ENCODE measurements around the gene AGBL1.

The AGBL1 gene

DNA sequence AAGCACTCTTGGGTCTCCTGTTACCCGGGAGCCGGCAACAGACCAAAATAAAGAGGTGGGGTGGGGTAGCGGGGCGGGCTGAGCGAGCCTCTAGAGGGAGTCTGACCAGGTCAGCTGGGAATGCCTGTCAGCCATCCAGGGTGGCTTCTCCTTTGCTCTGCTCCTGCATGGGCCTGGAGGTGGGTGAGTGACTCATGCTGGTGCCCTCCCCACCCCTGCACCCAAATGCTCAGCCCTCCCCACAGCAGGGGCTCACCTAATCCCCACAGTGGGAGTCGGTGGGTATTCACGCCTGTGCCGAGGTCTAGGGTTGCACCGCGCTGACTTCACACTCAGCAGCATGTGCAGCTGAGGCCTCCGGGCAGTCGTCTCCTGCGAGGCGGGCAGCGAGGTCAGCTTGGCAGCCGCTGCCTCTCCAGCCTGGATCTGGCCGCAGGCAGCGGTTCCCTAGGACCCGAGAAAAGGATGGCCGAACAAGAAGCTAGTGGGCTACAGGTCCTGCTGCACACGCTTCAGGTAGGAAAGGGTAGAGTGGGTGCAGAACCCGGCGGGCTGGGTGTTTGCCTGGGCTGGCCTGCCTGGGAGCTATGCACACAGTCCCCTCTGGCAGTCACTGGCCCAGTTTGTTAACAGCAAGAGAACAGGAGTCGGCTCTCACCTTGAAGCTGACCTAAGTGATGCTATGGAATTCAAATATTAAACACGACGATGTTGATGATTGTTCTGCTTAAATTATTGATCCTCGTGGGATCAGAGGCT lies at the start of gene AGBL1:
Gene AGBL1, plus strand, starts transcription at position 364 of the 759 bp plus-strand sequence.
- no peak for DNase-seq (ENCODE audit: low spot score)

DNA sequence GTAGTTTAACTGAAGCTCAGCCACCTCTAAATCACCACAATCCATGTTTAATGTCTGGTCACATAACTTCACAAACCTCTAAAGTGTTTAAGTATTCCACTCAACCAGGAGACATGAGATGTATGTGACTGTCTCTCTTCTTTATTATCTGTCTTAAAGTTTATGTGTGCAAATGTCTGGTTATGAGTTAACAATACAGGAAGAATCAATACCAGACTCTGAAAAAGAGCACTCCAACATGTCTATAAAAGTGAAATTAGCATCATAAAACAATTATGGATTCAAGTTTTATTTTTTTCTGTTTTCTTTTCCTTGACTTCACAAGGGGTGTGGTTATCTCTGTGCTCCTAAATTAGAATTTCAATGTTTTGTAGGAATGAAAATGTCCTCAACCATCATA lies 44.8 kb upstream of the AGBL1 start:
- no peak for DNase-seq (ENCODE audit: low spot score)

DNA sequence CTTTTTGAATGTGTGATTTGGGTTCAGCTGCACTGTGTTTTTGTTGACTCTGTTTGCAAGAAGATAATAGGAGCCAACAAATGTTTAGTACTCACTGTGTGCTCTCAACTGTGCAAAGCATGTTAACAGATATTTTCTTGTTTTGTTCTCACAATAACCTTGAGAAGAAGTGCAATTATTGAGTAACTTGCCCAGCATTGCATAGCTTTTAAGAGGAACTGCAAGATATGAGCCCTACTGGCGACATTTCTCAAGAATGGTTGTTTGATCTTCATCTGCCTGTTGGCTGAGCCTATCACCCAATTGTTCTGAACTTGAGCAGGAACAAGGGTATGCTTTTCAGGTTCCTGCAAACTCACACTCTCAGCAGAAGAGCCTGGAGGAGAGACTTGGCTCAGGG lies 43.4 kb upstream of the AGBL1 start:
- no peak for DNase-seq (ENCODE audit: low spot score)

DNA sequence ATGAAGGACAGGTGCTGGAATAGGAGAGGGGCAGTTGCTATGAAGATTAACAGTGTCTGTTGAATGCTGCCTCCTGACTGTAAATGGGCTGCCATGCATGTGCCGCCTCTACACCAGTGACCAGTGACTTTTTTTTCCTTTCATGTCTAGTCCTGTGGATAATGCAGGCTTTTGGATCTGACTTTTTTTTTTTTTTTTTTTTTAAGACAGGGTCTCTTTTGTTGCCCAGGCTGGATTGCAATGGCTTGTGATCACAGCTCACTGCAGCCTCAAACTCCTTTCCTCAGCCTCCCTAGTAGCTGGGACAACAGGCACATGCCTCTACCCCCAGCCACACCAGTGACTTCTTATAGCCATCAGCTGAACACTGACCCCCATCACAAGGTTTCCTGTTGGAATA lies 41.2 kb upstream of the AGBL1 start:
- DNase-seq (ENCODE audit: low spot score) = no peak

DNA sequence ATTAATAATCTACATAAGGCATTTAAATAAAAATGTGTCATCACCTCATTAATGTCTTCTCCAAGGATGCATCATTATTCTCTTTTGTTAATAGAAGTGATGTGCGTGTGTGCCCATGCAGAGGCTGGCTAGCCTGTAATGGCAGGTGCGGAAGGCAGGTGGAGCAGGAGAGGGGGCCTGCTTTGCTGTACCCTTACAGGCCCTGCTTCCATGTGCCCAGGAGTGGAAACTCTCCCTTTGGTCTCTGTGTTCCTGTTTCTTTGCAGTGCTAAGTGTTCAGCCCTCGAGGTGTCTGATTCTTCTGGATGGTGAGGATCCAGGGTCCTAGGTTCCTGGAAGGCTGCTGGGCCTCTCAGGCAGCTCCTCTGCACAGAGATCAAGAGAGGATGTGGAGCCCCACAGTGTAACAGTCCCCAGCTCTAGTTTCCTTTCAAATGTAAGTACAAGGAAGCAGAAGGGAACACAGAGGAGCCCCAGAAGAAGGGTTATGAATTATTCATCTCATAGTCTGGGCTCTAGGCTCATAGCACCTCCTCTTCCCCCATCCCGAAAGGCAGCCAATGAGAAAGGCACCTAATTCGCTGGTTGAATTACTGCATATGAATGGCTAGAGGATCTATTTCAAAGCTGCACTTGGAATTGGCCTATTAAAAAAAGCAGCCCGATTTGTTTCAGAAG lies 39.2 kb upstream of the AGBL1 start:
- no peak for DNase-seq (ENCODE audit: low spot score)

DNA sequence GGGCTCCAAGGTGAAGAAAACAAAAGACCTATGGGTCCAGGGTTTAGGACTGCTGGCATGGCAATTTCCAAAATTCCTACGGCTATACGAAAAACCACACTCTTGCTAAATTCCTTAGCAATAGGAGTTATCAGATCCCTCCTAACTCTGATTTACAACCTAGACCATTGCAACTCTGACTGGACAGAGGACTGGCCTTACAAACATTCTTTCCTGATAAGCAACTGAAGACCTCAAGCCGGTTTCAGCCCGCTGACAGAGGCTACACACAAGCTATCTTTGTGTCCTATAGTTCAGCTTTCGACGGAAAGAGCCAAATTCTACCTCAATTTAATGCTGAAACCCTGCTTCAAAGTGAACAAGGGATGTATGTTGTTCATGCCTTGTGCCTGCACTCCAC lies 38.3 kb upstream of the AGBL1 start:
- DNase-seq (ENCODE audit: low spot score) = no peak

DNA sequence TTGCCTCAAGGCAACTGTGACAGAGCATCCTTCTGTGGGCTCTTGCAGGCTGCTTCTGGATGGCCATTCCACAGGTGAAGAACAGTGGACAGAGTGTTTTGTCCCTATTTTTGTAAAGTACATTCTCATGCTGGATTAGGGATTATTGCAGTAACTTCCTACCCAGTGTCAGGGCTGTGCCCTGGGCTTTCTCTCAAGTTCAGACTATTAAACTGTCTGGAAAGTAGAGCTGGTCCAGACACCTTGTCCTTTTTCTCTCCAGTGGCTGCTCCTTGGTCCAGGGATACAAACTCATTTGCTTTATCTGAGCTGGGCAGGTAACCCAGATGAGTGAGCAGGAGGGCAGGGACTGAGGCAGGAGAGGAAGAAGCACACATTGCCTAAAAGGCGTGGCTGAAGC lies 37.4 kb upstream of the AGBL1 start:
- no peak for DNase-seq (ENCODE audit: low spot score)

DNA sequence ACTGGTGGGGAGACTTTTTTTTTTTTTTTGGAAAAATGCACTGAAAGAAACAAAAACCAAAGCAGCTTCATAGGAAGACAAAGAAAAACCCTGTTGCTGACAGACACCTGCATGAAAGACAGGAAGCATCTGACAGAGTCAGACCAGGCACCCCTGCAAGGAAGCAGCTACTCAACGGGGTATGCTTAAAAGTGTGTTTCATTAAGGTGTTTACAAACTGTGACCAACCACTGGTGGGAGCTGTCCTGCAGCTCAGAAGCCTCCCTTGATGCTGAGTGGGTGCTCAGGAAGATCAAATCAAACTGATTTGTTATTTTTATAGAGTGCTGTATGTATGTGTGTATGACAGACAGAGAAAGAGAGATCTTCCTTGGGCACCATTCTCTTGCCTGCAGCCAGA lies 34.7 kb upstream of the AGBL1 start:
- no peak for DNase-seq (ENCODE audit: low spot score)

DNA sequence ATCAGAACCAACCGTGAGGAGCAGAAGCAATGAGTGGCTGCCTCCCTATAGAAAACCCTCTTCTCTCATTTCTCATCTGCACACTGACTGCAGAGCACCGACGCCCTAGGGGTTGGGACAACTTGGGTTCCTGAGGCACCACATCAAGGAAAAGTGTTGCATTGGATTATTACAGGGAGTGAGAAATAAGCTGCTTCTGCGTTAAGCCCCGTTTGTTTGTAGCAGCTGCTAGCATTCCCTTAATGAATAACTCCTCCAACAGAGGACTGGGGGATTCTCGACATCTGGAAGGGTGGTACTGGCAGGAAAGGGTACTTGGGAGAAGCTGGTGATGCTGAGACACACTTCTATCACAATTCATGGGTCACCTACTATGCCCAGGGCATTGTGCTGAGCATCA lies 25.3 kb upstream of the AGBL1 start:
- DNase-seq (ENCODE audit: low spot score) = no peak

DNA sequence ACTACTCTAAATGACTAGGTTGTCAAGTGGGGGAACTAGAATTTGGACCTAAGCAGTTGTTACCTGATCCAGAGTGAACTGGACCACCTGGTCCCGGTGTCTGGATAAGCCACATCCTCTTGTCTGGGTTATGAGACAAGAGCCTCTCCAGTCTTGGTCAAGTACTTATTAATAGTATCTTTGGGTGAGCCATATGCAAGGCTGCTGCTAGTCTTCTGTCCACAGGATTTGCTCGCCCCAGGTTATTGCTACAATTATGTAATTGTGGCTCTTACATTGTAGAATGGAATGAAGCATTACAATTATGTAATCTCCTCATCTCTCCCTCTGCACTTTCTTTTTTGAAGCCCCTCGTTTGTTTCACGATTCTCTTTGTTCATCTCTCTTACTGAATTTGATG lies 24.0 kb upstream of the AGBL1 start:
- no peak for DNase-seq (ENCODE audit: low spot score)

DNA sequence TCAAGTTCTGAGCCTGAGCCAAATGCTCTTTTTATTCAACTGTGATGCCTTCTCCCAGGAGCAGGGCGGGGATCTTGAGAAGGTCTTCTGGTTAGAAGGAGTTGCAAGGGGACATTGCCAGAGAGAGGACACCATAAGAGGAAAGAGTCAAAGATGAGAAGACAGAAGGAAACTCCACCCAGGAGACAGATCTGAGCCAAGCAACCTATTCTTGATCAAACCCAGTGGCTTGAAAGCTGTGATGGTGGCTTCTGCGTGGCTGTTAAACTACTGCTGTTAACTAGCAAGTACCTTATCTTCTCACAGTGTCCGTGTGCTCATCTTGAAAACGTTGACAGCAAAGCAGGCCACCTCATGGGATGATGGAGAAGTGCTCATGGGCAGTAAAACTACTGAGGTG lies 19.8 kb upstream of the AGBL1 start:
- DNase-seq (ENCODE audit: low spot score) = no peak

DNA sequence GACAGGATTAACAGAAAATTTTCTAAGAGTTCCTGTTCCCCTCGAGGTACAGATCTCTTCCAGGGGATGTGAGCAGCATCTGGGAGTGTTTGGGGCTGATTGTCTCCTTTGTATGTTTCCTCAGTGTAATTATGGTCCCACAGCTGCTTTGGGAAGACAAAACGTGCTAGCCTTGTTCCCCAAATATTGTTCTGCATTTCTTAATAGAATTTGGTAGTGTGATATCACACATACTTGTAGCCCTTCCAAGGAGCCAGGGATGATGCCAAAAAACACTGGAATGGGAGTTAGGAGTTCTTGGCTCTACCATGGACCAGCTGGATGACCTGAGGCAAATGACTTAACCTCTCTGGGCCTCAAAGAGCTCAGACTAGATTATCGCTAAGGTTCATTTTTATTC lies 19.0 kb upstream of the AGBL1 start:
- no peak for DNase-seq (ENCODE audit: low spot score)

DNA sequence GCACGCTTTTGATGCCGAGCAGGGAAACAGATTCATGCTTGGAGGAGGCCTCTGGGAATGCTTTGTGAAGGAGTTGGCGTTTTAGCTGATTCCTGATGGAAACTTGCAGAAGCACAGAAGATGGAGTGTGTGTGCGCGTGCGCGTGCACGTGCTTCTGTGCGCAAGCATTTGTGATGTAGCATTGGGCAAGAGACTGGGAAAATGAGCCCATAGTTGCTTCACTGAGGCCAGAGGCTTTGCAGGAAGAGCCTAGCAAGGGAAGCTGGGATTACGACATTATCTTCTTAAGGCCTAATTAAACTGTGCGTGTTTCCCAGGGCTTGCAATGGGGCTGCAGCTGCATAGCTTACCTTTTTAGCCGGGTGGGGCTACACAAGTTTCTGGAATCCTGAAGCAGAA lies 18.1 kb upstream of the AGBL1 start:
- DNase-seq (ENCODE audit: low spot score) = no peak

DNA sequence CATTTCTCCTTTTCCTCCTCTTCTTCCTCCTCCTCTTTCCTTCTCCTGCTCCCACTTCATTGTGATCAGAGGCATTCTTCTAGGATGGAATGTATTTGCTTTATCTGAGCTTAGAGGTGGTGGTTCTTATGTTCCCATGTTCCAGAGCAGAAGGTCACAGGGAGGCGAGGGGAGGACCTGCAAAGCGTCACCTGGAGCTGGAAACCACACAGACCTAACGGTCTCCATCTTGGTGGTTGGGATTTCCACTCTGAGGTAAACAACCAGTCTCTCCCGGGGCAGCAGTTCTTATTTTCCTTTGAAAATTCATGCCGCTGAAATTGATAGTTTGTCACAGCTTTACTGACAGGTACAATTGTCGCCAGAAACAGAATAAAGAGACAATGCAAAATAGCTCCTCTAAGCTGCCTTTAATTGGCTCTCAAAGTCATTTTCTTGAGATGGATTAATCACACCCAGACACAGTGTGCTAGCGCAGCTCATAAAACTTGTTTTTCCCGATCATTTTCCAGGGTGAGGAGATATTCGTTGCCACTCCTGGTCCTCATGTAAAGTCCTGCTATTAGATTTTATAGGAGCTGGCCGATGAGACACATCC lies 16.9 kb upstream of the AGBL1 start:
- no peak for DNase-seq (ENCODE audit: low spot score)

DNA sequence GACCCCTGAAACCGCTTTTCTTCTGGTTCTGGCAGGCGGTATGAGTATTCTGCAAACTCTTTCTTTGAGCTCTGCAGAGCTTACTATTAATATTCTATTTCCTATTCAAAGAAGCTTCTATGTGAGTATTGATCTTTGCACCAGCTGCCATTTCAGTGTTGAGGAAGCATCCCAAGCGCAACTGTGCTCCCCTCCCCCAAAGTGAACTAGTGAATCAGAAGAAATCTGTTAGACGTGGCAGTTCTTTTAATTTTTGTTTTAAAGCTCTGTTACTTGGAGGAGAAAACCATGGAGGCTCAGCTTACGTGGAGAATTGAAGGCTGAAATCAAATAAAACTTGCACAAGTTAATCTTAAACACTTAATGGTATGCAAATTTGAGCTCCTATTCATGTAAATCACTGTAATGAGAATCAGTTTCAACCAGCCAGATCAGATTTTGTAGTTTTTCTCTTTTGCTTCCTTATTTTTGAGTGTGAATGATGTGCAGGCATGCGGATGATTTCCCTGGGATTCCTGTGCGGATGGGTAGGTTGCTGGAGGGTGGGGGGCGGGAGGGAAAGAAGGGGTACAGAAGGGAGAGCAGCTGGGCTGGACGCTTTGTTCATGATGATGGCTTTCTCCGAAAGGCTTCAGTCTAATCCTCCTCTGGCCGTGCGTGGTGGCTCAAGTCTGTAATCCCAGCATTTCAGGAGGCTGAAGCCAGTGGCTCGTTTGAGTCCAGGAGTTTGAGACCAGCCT lies 16.1 kb upstream of the AGBL1 start:
- DNase-seq (ENCODE audit: low spot score) = no peak

DNA sequence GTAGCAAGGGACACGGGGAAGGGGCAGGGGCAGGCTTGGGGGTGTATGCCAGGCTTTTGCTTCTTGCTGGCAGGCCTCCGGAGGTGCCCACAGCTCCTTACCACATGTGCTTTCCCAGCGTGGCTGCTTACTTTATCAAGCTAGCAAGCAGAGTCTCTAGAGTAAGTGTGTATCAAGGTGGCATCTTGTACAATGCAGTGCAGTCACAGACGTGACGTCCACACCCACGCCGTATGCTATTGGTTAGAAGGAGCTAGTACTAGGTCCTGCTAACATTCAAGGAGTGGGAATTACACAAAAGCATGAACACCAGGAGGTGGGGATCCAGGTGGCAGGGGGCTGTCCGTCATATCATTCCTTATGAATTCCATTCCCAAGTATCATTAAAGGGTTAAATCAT lies 15.3 kb upstream of the AGBL1 start:
- DNase-seq (ENCODE audit: low spot score) = no peak

DNA sequence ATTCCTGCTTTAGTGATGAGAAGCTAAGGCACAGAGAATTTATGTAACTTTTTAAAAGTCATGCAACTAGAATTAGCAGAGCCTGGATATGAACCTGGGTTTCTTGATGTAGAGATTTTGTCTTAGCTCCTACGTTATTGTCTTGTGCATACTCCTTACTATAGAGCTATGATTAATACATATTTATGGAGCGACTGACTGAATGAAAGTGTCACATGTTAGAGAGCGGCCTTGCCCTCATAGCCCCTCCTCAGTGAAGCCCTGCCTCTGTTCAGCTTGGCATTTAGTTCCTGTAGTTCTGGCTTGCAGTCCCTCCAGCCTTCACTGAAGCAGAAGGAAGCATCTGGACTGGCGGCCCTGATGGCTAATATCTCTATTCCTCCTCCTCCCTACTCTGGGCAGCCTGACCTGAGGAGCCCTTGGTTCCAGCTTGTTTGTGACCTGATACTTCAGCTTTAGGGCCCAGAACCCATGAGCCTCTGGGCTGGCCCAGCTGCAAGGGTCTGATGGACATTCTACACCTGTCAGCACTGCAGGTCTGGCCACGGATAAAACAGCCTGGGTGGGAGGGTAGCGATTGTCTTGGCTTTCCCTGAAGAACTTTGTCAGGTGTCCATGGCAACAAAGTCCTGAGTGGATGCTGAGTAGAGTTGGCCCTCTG lies 13.4 kb upstream of the AGBL1 start:
- no peak for DNase-seq (ENCODE audit: low spot score)

DNA sequence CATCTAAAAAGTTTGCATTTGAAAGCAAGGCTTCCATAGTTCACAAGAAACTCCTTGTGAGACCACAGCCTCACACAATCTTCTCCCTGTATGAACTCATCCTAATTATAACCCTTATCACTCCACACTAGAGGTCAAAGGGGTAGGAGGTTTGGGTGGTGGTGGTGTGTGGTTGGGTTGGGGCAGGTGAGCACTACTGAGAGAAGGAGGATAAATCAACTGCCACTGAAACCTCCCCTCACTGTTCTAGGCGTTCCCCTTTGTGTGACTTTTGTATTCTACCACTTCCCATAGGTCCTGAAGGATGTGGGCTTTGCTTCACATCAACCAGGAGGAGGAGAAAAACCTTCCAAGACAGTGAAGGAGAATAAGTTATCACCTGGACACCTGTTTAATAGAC lies 6.4 kb upstream of the AGBL1 start:
- no peak for DNase-seq (ENCODE audit: low spot score)

DNA sequence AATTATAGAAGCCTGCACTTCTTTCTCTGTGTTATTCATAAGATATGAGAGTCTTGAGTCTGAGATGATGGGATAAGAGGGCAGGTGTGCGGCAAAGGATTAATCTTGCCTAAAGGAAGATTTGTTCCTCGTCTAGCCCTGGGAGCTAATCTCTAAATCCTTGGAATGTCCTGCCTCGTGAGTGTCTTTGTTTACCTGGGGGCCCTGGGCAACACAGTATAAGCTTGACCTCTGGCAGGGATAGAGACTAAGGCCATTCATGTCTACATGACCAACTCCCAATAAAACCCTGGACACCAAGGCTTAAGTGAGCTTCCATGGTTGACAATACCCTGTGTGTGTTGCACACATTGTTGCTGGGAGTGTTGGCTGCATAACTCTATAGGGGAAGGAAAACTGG lies 3.2 kb upstream of the AGBL1 start:
- DNase-seq (ENCODE audit: low spot score) = no peak

DNA sequence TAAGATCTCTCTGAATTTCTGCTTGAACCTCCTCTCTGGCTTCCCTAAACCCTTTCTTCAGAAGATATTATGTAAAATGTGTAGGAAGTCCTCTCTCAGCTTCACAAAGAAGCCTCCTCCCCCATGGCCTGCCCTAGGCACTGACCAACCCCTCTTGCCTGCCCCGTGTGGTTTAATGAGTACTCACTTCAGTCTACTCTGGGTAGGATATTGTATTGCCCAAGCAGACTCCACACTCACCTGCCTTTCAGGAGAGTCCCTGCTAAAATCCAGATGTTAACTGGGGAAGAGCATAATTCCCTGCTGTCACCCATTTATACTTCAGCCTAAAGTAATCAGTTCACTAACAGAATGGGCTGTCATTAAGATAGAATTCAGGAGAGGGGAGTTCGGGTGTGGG lies 2.6 kb upstream of the AGBL1 start:
- DNase-seq (ENCODE audit: low spot score) = no peak

DNA sequence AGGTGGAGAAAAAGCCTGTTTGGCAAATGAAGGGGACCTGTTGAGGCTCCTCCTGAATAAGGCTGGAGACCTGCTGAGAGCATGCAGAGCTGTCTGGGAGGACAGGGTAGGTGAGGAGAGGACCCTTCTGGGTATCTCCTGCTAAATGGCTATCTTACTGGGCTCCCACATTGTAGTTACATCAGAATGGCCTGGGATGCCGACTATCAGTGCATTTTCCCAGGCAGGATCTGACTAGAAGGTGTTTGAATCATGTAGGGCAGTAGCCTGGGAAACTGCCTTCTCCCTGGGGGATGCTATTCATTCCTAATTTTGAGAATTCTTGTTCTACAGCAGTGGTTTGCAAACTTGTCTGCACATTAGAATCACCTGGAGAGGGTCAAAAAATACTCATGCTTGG lies 631 bp downstream of the AGBL1 start:
- no peak for DNase-seq (ENCODE audit: low spot score)

DNA sequence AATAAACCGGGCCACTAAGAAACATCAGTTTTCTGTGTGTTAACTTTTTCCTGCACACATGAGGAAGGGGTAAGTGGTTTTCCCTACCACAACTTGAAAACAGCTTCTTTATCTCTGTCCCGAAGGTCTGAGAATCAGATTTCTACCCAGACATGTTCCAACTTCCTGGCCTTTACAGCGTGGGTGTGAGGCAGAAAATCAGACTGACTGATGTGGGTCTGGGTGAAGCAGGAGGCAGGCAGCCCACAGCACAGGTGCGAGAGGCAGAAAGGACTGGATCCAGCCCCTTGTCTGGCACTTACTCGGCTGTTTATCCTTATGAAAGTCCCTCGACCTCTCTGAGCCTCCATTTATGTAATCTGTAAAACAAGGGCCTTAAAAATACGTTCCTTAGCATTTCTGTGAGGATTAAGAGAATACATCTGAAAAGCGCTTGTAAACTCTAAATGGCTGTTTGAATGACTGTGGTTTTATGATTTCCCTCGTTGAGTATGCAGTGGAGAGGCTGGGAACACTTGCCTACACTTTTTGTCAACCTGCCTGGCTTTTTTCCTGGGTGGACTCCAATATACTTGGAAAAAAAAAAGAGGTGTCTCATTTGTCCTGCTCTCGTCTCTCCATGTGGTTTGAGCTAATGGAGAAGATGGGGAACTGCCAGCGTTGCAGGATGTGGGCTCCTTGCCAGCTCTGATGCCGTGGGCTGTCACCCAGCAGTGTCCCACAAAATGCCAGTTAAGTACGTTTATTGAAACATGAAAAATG lies 3.1 kb downstream of the AGBL1 start:
- DNase-seq (ENCODE audit: low spot score) = no peak

Measured in germinal center (tissue), 1 donor.